T-helper 1 cell treated with Interleukin-12 subunit alpha and Interleukin-12 subunit beta and Interleukin-4 antibody, amounts not matched to agents 30 ng/mL and 1 ng/mL, for 36 hours (primary cell): ENCODE measurements around the gene CASK. TPM values are rescaled to one million over a fixed set of nuclear protein-coding genes. Genes with fewer than 3 reads are reported as not detected.

Source experiments
- intact Hi-C: fragments of 100-400 bp; cut with micrococcal nuclease; formaldehyde crosslinking; loops from one replicate; pipeline ENCODE4 v1.15.1; 2024
- total RNA-seq: library from RNA; stranded (reverse); gene quantifications from 2 replicates; pipeline ENCODE4 v1.2.3, GENCODE V29; 2022

CASK gene
- total RNA-seq, 1 donor from 2014 or later: 36.5 TPM

DNA sequence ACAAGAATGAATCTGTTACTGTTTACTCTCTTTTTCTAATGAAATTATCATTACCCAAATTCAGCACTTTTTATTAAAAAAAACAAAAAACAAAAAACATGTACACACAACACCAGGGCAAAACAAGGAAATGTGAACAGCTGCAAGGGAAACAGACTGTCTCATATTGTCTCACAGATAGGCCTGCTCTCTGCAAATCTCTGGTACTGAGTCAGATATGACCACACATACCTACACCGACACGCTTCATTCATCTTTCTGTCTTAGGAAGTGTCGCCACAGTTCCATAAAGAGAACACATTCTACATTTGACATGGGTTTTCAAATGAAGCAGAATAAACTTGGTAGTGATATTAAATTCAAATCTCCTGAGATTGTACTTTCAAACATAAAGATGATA lies 326.8 kb downstream of the CASK start:
- intact Hi-C loops: no loop called here

DNA sequence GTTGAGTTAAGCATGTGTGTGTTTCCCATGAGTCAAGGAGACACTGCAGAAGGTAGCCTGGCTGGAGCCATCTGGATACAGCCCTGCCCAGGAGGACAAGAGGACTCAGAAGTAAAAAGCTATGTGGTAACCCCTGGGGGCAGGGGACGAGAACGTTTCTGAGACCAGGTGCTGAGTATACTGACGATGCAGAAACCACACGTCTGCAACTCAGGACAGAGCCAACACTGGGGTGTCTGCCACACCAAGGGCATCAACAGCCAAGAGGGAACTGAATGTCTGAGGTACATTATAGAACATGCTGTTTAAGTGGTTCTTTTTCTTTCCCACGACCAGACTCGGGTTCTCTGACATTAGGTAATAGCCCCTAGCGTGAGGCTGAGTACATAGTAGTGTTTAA lies 328.7 kb downstream of the CASK start:
- intact Hi-C loops: no loop called here

DNA sequence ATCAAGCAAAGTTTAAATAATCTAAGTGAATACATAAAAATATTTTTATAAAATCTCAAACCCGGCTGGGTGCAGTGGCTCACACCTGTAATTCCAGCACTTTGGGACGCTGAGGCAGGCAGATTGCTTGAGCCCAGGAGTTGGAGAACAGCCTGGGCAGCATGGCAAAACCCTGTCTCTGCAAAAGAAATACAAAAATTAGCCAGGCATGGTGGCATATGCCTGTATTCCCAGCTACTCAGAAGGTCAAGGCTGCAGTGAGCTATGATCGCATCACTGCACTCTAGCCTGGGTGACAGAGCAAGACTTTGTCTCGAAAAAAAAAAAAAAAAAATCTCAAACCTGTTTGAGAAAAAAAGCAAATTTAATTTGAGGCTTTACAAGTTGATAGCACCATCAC lies 331.4 kb downstream of the CASK start:
- intact Hi-C loops: no loop called here

DNA sequence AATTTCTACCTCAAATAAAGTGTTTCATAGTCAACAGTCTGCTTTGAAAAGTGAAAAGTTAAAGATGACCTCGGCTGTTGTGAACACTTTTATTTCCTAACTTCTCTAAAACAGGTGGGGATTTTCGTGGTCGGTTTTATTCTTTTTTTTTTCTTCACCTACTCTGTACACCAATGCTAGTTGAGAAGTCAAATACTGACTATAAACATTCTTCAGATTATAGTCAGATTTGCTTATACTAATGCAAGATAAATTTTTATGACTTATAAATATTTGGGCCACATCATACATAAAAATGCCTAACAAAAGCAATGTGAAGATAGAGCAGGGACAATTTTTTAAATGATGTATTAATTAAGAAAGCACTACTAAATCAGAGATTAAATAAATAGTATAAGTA lies 332.7 kb downstream of the CASK start:
- intact Hi-C loops: no loop called here

DNA sequence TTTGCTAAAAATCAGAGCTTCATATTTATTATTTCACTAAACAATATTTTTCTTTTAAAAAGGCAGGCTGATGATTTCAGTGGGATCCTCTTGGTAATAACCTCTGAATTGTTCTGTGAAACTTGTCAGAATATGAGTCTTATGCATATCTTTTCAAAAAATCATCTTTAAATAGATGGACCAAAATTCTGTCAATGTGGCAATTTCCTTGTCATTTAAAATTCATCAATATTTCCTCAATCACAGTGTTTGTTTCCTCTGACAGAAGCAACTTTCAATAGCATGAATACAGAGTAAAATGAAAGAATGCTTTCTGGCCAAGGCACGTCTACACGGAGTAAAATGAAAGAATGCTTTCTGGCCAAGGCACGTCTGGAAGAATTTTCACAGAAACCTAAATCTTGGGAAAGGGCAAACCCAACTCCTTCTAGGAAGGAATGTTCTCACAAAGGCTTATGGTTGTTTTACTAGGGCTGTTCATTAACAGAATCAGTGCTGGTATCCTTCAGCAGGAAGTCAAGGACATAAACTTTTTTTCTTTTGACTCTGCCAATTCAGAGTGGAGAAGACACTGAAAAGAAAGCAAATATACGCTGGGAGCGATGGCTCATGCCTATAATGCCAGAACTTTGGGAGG lies 333.6 kb downstream of the CASK start:
- intact Hi-C loops: no loop called here

DNA sequence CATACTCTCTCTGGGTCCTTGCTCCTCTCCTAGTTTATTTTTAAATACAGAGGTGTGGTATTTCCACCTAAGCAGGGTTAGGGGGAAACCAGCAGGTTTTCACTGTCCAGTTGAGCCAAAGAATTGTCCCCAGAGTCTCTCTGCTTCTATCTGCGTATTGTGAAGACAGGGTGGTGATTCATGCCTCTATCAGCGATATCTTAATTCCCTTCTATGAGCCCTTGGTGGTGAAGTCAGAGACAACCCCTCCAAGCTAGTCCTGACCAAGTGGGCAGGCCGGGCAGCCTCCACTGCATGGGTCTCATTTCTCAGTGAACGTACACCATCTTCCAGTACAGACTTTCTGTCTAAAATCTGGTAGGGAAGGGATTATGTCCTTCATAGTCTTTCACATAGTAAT lies 335.1 kb downstream of the CASK start:
- intact Hi-C loops: no loop called here

DNA sequence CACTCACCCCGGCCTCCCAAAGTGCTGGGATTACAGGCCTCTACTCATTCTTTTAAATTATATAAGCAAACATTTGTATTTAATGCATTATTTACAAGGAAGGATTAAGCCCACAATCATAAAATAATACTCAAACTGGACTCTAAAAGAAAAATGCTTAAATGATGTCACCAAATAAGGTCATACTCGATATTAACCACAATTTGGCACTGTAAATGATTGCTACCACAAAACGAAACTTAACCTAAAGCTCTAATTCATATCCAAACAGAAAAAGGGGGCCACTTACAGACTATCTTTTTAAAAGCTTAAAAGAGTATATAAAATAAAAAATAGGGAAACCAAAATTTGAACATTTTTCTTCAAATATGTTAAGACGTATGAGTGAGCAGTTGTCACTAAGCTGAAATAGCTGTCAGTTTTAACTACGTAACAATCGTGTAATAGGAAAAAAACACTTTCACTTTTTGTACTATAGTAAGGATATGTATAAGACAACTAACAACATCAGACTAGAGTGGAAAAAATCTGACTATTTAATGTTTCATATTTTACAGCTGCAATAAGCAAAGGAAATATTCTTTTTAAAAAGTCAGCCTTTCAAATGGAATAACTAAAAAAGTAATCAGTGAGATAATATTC lies 342.8 kb downstream of the CASK start:
- intact Hi-C loops: loop anchor here (2.0 kb wide), 1 partner anchor 20 kb away; no protein-coding TSS in a partner anchor

DNA sequence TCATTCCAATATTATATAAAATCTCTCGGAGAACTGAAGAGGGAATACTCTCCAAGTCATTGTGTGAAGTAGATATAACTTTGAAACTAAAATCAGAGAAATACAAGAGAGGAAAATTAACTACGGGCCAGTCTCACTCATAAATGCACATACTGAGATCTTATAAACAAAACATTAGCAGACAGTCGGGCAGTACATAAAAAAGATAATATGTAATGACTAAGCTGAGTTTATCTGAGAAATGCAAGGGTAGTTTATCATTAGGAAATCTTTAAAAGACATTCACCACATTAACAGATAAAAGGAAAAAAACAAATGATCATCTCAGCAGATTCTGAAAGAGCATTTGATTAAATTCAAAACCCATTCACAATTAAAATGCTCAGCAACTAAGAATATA lies 359.5 kb downstream of the CASK start:
- intact Hi-C loops: no loop called here

DNA sequence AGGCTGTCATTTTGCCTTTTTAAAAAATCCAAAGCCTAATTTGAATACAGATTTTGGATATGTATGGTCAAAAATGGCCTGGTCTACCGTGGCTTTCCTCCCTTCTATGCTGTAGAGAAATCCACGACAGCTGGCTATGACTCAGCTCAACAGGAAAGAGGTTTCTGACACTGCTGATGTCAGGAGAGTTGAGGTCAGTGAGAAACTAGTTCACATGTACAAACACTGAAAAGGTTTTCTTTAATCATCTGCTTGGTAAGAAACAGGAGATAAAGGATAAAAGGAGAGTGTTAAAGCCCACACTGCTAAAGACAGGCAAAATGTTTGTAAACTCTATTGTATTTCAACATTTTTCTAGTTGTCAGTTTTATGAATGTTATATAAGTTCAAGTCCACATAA lies 362.3 kb downstream of the CASK start:
- intact Hi-C loops: loop anchor here (2.0 kb wide), 2 partner anchors 20 to 1382 kb away; no protein-coding TSS in a partner anchor

DNA sequence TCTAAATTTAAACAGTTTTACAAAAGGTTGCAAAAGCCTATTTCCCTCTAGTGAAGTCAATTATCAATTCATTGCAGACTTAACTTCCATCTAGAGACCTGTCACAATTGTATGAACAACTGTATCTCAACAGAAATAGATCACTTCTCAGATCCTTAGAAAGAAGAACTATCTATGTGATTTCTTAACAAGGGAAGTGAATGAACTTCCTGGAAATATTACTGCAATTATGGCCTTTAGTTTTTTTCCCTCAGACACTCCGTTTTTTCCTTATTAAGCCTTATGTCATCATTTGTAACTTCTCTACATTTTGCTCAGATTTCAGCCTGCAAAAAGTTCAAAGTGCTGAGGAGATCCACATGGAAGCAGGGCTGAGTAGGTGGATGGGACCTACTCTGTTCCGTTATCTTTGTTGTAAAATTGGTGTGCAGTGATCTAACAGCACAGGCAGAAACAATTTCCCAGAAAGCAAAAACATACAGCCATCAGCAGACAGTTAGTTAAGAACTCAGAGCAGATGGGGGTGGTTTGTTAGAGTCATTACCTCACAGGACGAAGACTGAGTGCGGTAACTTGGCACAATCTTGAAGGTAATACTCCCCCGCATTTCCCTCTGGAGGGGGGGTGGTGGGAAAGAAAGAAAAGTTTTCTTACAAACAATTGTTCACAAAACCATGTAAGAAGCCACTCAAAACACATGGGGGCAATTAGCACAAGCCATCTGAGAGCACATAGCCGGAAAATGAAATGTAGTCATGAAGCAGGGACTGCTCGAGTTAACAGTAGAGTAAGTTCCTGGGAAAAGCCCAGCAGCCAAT lies 363.9 kb downstream of the CASK start:
- intact Hi-C loops: loop anchor here (2.0 to 5.0 kb wide), 5 partner anchors 21 to 1383 kb away; partner anchors contain the start of gene ATP6AP2

DNA sequence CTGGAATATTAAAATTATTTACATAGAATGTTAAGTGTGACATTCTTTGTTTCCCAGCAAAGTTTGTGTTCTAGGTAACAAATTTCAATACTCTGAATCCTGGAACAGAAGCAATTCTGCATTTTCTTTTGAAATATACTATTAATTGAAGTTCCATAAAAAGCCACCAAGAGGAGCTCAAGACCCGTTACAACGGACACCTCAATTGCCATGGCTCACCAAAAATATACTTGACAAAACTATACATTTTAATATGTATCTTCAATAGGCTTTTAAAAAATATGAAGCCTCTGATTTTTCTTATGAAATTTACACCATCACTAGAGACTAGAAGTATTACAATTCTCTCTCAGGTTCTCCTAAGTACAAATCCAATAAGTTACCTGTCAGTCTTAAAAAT lies 364.8 kb downstream of the CASK start:
- intact Hi-C loops: loop anchor here (1.0 to 5.0 kb wide), 7 partner anchors 116 to 1999 kb away; partner anchors contain the start of gene ATP6AP2

DNA sequence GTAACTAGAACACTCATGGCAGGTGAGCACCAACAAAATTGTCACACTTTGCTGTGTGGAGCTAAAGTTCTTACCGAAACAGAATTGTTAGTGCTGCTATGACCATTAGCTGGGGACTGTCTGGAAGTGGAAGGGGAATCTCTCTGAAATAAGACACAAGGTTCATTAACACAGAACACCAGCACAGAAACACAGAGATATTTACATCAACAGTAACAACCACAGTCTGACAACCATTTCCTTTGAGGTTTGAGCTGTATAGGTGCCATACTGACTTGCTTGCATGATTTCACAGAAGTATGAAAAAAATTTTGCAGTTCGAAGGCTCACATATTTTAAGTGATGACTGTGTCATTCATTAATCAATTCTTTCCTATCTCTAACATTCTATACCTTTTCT lies 366.4 kb downstream of the CASK start:
- intact Hi-C loops: loop anchor here (1.0 to 5.0 kb wide), 6 partner anchors 44 to 975 kb away; partner anchors contain the start of gene ATP6AP2

DNA sequence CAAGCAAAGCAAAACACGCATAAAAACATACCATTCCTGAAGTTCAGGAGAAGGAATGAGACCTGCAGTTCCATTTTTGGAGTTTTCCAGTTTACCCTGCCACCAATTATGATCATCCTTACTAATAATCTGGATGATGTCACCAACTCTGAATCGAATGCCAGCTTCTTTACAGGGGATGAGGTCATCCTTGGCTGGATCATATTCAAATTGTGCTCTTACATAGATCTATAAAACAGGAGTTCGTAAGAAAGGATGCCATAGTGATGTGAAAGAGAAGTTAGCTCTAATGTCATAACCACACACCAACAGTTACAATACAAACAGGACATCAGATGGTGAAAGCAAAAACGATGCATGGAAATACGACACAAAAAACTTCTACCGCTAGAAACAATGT lies 369.7 kb downstream of the CASK start:
- intact Hi-C loops: no loop called here

DNA sequence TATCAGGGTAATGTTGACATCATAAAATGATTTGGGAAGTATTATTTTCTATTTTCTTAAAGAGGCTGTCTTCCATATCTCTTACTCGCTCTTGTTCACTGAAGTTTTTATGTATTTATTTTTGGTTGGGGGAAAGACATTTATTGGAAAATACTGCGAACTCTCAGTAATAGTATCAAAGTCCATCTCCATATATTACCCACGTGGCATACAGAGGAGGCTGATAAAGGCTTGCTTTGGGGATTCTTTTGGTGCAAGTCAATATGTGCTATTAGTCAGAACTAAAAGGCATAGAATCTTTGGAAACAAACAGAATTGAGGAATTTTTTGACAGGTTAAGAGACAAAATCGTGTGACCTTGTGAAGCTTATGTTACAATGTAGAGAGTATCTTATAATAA lies 374.9 kb downstream of the CASK start:
- intact Hi-C loops: no loop called here

DNA sequence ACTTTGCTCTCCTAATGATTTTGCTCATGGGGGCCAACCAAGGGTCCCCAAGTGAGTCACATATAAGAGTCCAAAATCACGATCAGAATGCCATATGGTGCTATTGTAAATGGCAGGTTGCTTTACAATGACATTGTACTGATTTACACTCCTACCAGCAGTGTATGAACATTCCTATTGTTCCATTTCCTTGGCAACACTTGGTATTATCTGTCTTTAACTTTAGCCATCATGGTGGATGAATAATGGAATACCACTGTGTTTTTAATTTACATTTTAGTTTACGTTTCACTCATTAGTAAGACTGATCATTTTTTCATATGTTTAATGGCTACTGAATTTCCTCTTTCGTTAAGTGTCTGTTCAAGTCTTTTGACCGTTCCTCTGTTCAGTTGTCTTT lies 379.7 kb downstream of the CASK start:
- intact Hi-C loops: no loop called here

DNA sequence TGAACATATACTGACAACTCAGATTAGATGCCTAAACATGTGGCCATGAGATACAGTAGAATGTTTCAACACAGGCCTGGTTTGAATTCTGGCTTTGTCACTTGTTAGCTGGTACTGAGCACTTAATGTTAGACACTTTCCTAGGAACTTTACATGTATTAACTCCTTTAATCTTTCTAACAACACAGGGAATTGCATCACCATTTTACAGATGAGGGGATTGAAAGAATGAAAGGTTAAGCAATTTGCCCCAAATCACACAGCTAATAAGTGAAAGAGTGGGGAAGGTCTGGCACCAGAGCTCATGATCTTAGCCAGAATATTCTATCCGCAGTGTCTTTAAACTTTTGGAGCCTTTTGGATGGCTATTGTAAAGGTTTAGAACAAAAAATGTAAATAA lies 380.3 kb downstream of the CASK start:
- intact Hi-C loops: no loop called here

DNA sequence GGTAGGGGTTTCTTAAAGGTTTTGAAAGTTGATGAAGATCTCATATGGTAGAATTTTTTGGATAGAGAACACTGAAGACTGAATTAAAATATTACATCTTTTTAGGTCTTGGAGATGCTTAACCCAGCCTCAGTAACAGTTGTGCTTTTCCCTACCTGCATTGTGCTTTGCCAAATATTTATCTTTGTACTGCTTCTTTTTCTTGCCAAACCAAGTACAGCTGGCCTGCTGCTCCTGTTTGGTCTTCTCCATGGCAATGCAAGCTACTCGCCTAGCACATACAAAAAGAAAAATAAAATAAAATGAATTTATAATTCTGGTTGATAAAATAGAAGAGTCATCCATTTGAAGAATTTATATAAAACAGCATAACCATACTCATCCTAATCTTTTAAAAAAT lies 380.8 kb downstream of the CASK start:
- intact Hi-C loops: no loop called here

DNA sequence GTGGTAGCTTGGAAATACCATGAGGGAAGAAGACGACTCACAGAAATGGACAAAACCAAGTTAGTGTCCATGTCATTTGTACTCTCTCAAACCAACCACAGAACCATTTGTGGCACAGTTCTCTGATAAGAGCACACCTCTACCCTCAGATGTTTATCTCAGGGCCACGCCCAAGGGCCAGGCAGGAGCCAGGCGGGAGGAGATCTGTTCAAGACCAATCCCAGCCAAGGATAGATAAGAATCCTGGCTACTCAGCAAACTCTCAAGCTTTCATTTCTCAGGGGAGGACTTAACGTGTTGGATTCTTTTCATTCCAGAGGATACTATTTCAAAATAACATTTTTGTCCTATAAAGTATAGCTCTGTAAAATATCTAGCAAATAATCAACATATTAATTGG lies 381.2 kb downstream of the CASK start:
- intact Hi-C loops: no loop called here

DNA sequence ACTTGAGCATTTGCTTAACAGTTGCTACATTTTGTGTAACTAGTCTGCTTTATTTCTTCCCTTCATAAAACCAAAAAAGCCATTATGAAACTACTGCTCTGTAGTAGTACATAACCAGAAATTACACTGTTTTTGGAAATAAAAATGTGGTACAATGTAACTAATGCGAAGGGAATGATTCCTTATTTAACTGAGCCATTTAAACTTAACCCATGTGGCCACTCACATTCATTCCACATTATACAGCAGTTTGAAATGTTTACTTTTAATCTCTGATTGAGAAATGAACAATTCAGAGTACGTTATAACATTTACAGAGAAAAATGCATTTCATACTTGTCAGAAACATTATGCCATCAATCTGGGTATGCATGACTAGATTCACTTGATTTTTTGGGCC lies 382.0 kb downstream of the CASK start:
- intact Hi-C loops: no loop called here

DNA sequence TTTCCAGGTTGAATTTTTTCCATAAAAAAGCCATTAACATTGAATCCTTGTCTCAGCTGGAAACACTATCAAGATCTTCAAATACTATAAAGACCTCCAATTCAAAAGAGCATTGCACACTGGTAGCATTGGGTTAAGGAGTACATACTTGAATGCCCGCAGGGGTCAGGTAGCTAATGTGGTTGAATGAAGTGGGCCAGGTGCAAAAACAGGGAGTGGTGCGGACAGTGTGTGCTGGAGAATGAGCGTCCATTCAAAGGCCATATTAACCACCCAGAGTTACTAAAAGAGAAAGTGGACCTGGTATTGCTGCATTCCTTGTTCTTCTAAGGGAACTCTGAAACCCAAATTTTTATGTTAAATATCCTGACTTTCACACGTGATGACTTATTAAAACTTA lies 384.6 kb downstream of the CASK start:
- intact Hi-C loops: no loop called here

DNA sequence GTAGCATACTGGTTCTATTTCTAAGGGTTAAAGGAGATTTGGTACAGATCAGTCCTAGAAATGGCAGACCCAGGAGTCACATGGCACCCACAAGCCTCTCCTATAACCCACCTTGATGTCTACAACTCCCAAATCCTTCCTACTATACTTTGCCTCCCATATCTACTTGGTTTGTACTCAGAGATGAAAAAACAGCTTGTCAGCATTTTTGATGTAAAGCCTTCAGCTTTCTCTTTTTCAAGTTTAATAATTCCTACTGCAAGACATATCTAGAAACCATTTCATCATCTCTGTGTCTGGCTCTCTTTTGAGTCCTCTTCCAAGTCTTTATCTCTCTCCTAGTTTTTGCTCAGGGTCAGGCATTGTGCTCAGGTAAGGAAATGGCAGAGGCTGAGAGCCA lies 393.3 kb downstream of the CASK start:
- intact Hi-C loops: no loop called here

DNA sequence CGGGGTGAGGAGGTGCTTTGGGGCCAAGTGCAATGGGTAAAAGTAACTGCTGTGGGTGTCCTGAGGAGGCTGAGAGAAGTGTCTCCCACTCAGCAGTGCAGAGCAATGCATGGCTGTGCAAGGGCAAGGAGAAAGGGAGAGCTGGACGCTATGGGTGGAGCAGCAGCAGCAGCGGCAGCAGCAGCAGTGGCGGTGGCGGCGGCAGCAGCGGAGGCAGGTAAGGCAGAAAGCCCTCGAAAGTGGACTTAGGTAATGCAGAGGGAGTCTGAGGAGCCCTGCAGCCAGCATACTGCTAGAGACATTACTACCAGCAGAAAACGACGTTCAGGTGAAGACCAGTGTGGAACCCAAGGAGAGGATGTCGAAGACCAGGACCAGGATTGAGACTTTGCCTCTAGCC lies 394.1 kb downstream of the CASK start:
- intact Hi-C loops: no loop called here
